Esophagus muscularis mucosa (tissue), 3 donors: ENCODE measurements around the gene GNA12.

ENCODE experiments used
- POLR2A ChIP-seq: fragments of 450-650 bp; IDR thresholded peaks from one replicate; pipeline ENCODE4 v1.6.1; 2017; ENCODE audit warnings: antibody characterized with exemption, moderate library complexity, mild to moderate bottlenecking, low read depth
- POLR2AphosphoS5 ChIP-seq, 2 donors: sonication (generic); formaldehyde crosslinking; IDR thresholded peaks; one replicate each; pipeline ENCODE4 v1.6.1; 2017; ENCODE audit warnings: antibody characterized with exemption in 2 of 2
- TF ChIP-seq, protein P1 (sequence below), 3 experiments: fragments of 200-600 bp in 2 of 3; fragments of 450-650 bp in 1 of 3; sonication (generic) in 2 of 3; IDR thresholded peaks; one replicate each; pipeline ENCODE4 v1.5.1; 2017 to 2019; ENCODE audit warnings: antibody characterized with exemption in 3 of 3, mild to moderate bottlenecking in 2 of 3, moderate library complexity in 1 of 3

DNA sequence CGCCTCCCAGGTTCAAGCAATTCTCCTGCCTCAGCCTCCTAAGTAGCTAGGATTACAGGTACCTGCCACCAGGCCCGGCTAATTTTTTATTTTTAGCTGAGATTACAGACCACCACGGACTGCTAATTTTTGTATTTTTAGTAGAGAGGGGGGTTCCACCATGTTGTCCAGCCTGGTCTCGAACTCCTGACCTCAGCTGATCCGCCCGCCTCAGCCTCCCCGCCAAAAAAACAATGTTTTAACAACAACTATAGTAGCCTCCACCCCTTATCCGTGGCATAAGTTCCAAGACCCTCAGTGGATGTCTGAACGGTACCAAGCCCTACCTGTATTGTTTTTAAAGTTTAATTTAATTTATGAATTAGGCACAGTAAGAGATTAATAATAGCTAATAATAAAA is 48.2 kb downstream of the GNA12 start:
- TF ChIP-seq, protein P1, sequence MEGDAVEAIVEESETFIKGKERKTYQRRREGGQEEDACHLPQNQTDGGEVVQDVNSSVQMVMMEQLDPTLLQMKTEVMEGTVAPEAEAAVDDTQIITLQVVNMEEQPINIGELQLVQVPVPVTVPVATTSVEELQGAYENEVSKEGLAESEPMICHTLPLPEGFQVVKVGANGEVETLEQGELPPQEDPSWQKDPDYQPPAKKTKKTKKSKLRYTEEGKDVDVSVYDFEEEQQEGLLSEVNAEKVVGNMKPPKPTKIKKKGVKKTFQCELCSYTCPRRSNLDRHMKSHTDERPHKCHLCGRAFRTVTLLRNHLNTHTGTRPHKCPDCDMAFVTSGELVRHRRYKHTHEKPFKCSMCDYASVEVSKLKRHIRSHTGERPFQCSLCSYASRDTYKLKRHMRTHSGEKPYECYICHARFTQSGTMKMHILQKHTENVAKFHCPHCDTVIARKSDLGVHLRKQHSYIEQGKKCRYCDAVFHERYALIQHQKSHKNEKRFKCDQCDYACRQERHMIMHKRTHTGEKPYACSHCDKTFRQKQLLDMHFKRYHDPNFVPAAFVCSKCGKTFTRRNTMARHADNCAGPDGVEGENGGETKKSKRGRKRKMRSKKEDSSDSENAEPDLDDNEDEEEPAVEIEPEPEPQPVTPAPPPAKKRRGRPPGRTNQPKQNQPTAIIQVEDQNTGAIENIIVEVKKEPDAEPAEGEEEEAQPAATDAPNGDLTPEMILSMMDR (IDR thresholded peaks at IDR 0.05), result no peak
- TF ChIP-seq POLR2AphosphoS5 (IDR thresholded peaks at IDR 0.05) (no peak), POLR2A (no peak)
